SK-N-SH treated with all-trans-retinoic acid at 6 μM for 48 hours (cell line): ENCODE data around the gene KRT83.

Experiments used
- ATAC-seq: fragments of 200-7000 bp; cut with Tn5 transposase; 3 replicates; pipeline ENCODE4 v1.9.1; 2020; ENCODE audit warnings: mild to moderate bottlenecking, moderate library complexity
- ARNTL ChIP-seq: fragments of 450-650 bp; formaldehyde crosslinking; IDR thresholded peaks from 2 replicates; pipeline ENCODE4 v1.5.0; 2020; ENCODE audit warnings: low read depth, mild to moderate bottlenecking, moderate library complexity, borderline replicate concordance
- BACH2 ChIP-seq: fragments of 250-450 bp; sonication (Bioruptor Pico); IDR thresholded peaks from 2 replicates; pipeline ENCODE4 v1.9.0; 2021; ENCODE audit warnings: mild to moderate bottlenecking, borderline replicate concordance
- ESRRG ChIP-seq: fragments of 250-450 bp; sonication (Bioruptor Pico); IDR thresholded peaks from 2 replicates; pipeline ENCODE4 v1.6.1; 2021; ENCODE audit warnings: mild to moderate bottlenecking
- GLIS3 ChIP-seq: fragments of 250-450 bp; sonication (Bioruptor Pico); IDR thresholded peaks from 2 replicates; pipeline ENCODE4 v1.5.0; 2020; ENCODE audit warnings: mild to moderate bottlenecking, moderate library complexity
- OSR1 ChIP-seq: fragments of 250-450 bp; sonication (Bioruptor Pico); IDR thresholded peaks from 2 replicates; pipeline ENCODE4 v1.8.0; 2022; ENCODE audit warnings: moderate library complexity, mild to moderate bottlenecking, inconsistent platforms
- POU6F1 ChIP-seq: fragments of 250-450 bp; sonication (Bioruptor Pico); IDR thresholded peaks from 2 replicates; pipeline ENCODE4 v1.8.0; 2021; ENCODE audit warnings: low read depth, mild to moderate bottlenecking, moderate library complexity, borderline replicate concordance
- PPARA ChIP-seq: fragments of 250-450 bp; sonication (Bioruptor Pico); IDR thresholded peaks from 2 replicates; pipeline ENCODE4 v1.5.0; 2020; ENCODE audit warnings: mild to moderate bottlenecking, borderline replicate concordance
- RARB ChIP-seq: fragments of 250-450 bp; sonication (Bioruptor Pico); IDR thresholded peaks from 2 replicates; pipeline ENCODE4 v1.8.0; 2021; ENCODE audit warnings: mild to moderate bottlenecking, moderate library complexity
- SNAI2 ChIP-seq: fragments of 250-450 bp; sonication (Bioruptor Pico); IDR thresholded peaks from 2 replicates; pipeline ENCODE4 v1.5.0; 2020; ENCODE audit warnings: mild to moderate bottlenecking, moderate library complexity
- TCF4 ChIP-seq: fragments of 250-450 bp; sonication (Bioruptor Pico); IDR thresholded peaks from 2 replicates; pipeline ENCODE4 v1.8.0; 2021; ENCODE audit warnings: mild to moderate bottlenecking, moderate library complexity, borderline replicate concordance
- TOX ChIP-seq: fragments of 250-450 bp; sonication (Bioruptor Pico); IDR thresholded peaks from 2 replicates; pipeline ENCODE4 v1.8.0; 2021; ENCODE audit warnings: mild to moderate bottlenecking, moderate library complexity, borderline replicate concordance
- ZFP3 ChIP-seq: fragments of 250-450 bp; sonication (Bioruptor Pico); IDR thresholded peaks from 2 replicates; pipeline ENCODE4 v1.5.0; 2020; ENCODE audit warnings: mild to moderate bottlenecking, moderate library complexity
- ZNF70 ChIP-seq: fragments of 450-650 bp; formaldehyde crosslinking; IDR thresholded peaks from 2 replicates; pipeline ENCODE4 v1.5.0; 2020; ENCODE audit warnings: mild to moderate bottlenecking, moderate library complexity
- ZNF8 ChIP-seq: fragments of 450-650 bp; formaldehyde crosslinking; IDR thresholded peaks from 2 replicates; pipeline ENCODE4 v1.5.0; 2020; ENCODE audit warnings: mild to moderate bottlenecking, moderate library complexity
- TF ChIP-seq, protein P1 (sequence below): fragments of 250-450 bp; sonication (Bioruptor Pico); IDR thresholded peaks from 2 replicates; pipeline ENCODE4 v1.5.1; 2021; ENCODE audit warnings: mild to moderate bottlenecking, moderate library complexity
- TF ChIP-seq, protein P2 (sequence below): fragments of 250-450 bp; sonication (Bioruptor Pico); IDR thresholded peaks from 2 replicates; pipeline ENCODE4 v1.8.0; 2020; ENCODE audit warnings: mild to moderate bottlenecking, moderate library complexity, borderline replicate concordance
- TF ChIP-seq, protein P3 (sequence below): fragments of 250-450 bp; sonication (Bioruptor Pico); IDR thresholded peaks from 2 replicates; pipeline ENCODE4 v1.5.0; 2020; ENCODE audit warnings: mild to moderate bottlenecking, moderate library complexity

KRT83 gene

DNA sequence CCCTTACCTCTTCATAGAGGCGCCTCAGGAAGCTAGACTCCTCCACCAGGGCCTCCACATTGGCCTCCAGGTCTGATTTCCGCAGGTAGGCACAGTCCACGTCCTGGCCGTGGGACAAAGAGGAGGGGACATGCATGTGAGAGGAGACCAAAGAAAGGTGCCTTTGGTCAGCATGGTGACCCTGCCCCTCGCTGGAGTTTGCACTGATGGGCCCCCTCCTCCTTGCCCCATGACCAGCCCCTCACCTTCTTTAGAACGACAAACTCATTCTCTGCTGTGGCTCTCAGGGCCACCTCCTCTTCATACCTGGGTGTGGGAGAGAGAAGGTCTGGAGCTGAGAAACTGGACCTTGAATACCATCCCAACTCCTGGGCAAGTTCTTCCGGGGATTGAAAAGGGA is 42.9 kb upstream of the KRT83 start:
- ATAC-seq = no peak
- TF ChIP-seq ZNF70 (CRISPR knock-in tag) = no peak
- no peak for TF ChIP-seq BACH2
- TF ChIP-seq GLIS3 (CRISPR knock-in tag) = no peak
- TF ChIP-seq OSR1 = no peak
- TF ChIP-seq ZNF8 (CRISPR knock-in tag) = no peak
- TF ChIP-seq ARNTL (CRISPR knock-in tag) = no peak
- no peak for TF ChIP-seq SNAI2 (CRISPR knock-in tag)
- TF ChIP-seq ZFP3 (CRISPR knock-in tag) = no peak
- no peak for TF ChIP-seq POU6F1 (CRISPR knock-in tag)
- TF ChIP-seq, protein P1, sequence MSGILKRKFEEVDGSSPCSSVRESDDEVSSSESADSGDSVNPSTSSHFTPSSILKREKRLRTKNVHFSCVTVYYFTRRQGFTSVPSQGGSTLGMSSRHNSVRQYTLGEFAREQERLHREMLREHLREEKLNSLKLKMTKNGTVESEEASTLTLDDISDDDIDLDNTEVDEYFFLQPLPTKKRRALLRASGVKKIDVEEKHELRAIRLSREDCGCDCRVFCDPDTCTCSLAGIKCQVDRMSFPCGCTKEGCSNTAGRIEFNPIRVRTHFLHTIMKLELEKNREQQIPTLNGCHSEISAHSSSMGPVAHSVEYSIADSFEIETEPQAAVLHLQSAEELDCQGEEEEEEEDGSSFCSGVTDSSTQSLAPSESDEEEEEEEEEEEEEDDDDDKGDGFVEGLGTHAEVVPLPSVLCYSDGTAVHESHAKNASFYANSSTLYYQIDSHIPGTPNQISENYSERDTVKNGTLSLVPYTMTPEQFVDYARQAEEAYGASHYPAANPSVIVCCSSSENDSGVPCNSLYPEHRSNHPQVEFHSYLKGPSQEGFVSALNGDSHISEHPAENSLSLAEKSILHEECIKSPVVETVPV (CRISPR knock-in tag) = no peak
- TF ChIP-seq PPARA (CRISPR knock-in tag) = no peak
- no peak for TF ChIP-seq TOX
- no peak for TF ChIP-seq RARB (CRISPR knock-in tag)
- no peak for TF ChIP-seq ESRRG (CRISPR knock-in tag)
- TF ChIP-seq, protein P2, sequence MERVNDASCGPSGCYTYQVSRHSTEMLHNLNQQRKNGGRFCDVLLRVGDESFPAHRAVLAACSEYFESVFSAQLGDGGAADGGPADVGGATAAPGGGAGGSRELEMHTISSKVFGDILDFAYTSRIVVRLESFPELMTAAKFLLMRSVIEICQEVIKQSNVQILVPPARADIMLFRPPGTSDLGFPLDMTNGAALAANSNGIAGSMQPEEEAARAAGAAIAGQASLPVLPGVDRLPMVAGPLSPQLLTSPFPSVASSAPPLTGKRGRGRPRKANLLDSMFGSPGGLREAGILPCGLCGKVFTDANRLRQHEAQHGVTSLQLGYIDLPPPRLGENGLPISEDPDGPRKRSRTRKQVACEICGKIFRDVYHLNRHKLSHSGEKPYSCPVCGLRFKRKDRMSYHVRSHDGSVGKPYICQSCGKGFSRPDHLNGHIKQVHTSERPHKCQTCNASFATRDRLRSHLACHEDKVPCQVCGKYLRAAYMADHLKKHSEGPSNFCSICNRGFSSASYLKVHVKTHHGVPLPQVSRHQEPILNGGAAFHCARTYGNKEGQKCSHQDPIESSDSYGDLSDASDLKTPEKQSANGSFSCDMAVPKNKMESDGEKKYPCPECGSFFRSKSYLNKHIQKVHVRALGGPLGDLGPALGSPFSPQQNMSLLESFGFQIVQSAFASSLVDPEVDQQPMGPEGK (CRISPR knock-in tag) = no peak
- TF ChIP-seq, protein P3, sequence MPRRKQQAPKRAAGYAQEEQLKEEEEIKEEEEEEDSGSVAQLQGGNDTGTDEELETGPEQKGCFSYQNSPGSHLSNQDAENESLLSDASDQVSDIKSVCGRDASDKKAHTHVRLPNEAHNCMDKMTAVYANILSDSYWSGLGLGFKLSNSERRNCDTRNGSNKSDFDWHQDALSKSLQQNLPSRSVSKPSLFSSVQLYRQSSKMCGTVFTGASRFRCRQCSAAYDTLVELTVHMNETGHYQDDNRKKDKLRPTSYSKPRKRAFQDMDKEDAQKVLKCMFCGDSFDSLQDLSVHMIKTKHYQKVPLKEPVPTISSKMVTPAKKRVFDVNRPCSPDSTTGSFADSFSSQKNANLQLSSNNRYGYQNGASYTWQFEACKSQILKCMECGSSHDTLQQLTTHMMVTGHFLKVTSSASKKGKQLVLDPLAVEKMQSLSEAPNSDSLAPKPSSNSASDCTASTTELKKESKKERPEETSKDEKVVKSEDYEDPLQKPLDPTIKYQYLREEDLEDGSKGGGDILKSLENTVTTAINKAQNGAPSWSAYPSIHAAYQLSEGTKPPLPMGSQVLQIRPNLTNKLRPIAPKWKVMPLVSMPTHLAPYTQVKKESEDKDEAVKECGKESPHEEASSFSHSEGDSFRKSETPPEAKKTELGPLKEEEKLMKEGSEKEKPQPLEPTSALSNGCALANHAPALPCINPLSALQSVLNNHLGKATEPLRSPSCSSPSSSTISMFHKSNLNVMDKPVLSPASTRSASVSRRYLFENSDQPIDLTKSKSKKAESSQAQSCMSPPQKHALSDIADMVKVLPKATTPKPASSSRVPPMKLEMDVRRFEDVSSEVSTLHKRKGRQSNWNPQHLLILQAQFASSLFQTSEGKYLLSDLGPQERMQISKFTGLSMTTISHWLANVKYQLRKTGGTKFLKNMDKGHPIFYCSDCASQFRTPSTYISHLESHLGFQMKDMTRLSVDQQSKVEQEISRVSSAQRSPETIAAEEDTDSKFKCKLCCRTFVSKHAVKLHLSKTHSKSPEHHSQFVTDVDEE (CRISPR knock-in tag) = no peak

GRCh38 chr12:52363111-52363679 is 42.0 kb upstream of the KRT83 start:
- ATAC-seq = no peak
- TF ChIP-seq ZNF8 (CRISPR knock-in tag) = no peak
- no peak for TF ChIP-seq SNAI2 (CRISPR knock-in tag)
- TF ChIP-seq, protein P3 (CRISPR knock-in tag) = no peak
- TF ChIP-seq, protein P2 (CRISPR knock-in tag) = no peak
- no peak for TF ChIP-seq TCF4 (CRISPR knock-in tag)
- TF ChIP-seq RARB (CRISPR knock-in tag) = no peak
